HTERT RPE-1 (cell line): Measurements from ENCODE around the gene SUSD3.
"Not testable (repeated sequence)": the region's sequence is repeated elsewhere in the genome, so short reads cannot be mapped to it uniquely, and the experiment has no call there.

Source experiments
- in situ Hi-C: fragments of 300-500 bp; cut with MboI; formaldehyde crosslinking; loops from 4 replicates; pipeline ENCODE4 v1.14.3; 2020; ENCODE audit warnings: low sequenced_read_pairs

SUSD3 gene

GRCh38 chr9:93058355-93059010, at the start of gene SUSD3:
SUSD3 (plus strand) TSS chr9:93058701; CDS start chr9:93058743, 42 bp downstream.
- in situ Hi-C loops, result no loop called here

- in situ Hi-C loops, result no loop called here
Measured at GRCh38 chr9:93009337-93010015, 49.0 kb upstream of the SUSD3 start.

- in situ Hi-C loops, result no loop called here
Measured at GRCh38 chr9:93010056-93010455, 48.4 kb upstream of the SUSD3 start.

GRCh38 chr9:93010704-93011103, 47.8 kb upstream of the SUSD3 start:
- in situ Hi-C loops, result no loop called here

GRCh38 chr9:93011114-93011513, 47.4 kb upstream of the SUSD3 start:
- in situ Hi-C loops, result no loop called here

- in situ Hi-C loops, result no loop called here
Measured at GRCh38 chr9:93012963-93013855, 45.3 kb upstream of the SUSD3 start.

- in situ Hi-C loops, result no loop called here
Measured at GRCh38 chr9:93013856-93014582, 44.5 kb upstream of the SUSD3 start.

GRCh38 chr9:93015190-93015589, 43.3 kb upstream of the SUSD3 start:
- in situ Hi-C loops, result not testable (repeated sequence)

GRCh38 chr9:93017621-93018020, 40.9 kb upstream of the SUSD3 start:
- in situ Hi-C loops, result no loop called here

GRCh38 chr9:93020151-93020550, 38.4 kb upstream of the SUSD3 start:
- in situ Hi-C loops, result no loop called here

- in situ Hi-C loops, result no loop called here
Measured at GRCh38 chr9:93020771-93021670, 37.5 kb upstream of the SUSD3 start.

- in situ Hi-C loops, result no loop called here
Measured at GRCh38 chr9:93022066-93022465, 36.4 kb upstream of the SUSD3 start.

- in situ Hi-C loops, result no loop called here
Measured at GRCh38 chr9:93022721-93023520, 35.6 kb upstream of the SUSD3 start.

- in situ Hi-C loops, result no loop called here
Measured at GRCh38 chr9:93023521-93023815, 35.0 kb upstream of the SUSD3 start.

GRCh38 chr9:93024646-93024910, 33.9 kb upstream of the SUSD3 start:
- in situ Hi-C loops, result no loop called here

GRCh38 chr9:93024986-93025630, 33.4 kb upstream of the SUSD3 start:
- in situ Hi-C loops, result no loop called here

GRCh38 chr9:93025736-93026135, 32.8 kb upstream of the SUSD3 start:
- in situ Hi-C loops, result no loop called here

- in situ Hi-C loops, result no loop called here
Measured at GRCh38 chr9:93026640-93027039, 31.9 kb upstream of the SUSD3 start.

- in situ Hi-C loops, result no loop called here
Measured at GRCh38 chr9:93027750-93028149, 30.8 kb upstream of the SUSD3 start.
